CD4-positive, alpha-beta T cell treated with Interferon gamma for 1 hour (primary cell): ENCODE data around the gene DCTN3.
A peak's percentile ranks its signal among the peaks of the same experiment; 100 is the strongest.

ENCODE experiments used
- DNase-seq: peaks from one replicate; pipeline ENCODE4 v3.0.0-alpha.2; 2020

Gene DCTN3

GRCh38 chr9:34615132-34615531 is 5.2 kb downstream of the DCTN3 start:
- DNase-seq = no peak

- DNase-seq = peak; percentile 67
Measured at GRCh38 chr9:34612788-34613390, 7.4 kb downstream of the DCTN3 start.

GRCh38 chr9:34611811-34612787 is 8.2 kb downstream of the DCTN3 start, which contains the start of gene RPP25L:
TSS of gene RPP25L (minus strand) at chr9:34612097. CDS start at chr9:34611296, 801 bp downstream.
- DNase-seq = peak; percentile 83

- DNase-seq = no peak
Measured at GRCh38 chr9:34611251-34611810, 9.0 kb downstream of the DCTN3 start.

- no peak for DNase-seq
Measured at GRCh38 chr9:34610434-34611206, 9.7 kb downstream of the DCTN3 start.

- DNase-seq = no peak
Measured at GRCh38 chr9:34607331-34607730, 13.0 kb downstream of the DCTN3 start.

- no peak for DNase-seq
Measured at GRCh38 chr9:34606905-34607304, 13.4 kb downstream of the DCTN3 start.

- no peak for DNase-seq
Measured at GRCh38 chr9:34606190-34606589, 14.1 kb downstream of the DCTN3 start.

- DNase-seq = peak; percentile 71
Measured at GRCh38 chr9:34603610-34604231, 16.6 kb downstream of the DCTN3 start.

- DNase-seq = no peak
Measured at GRCh38 chr9:34601937-34602573, 18.2 kb downstream of the DCTN3 start.

- DNase-seq = no peak
Measured at GRCh38 chr9:34600908-34601307, 19.4 kb downstream of the DCTN3 start.

GRCh38 chr9:34599546-34599945 is 20.7 kb downstream of the DCTN3 start:
- DNase-seq = no peak

GRCh38 chr9:34594177-34594576 is 26.1 kb downstream of the DCTN3 start:
- no peak for DNase-seq

- no peak for DNase-seq
Measured at GRCh38 chr9:34592895-34593601, 27.2 kb downstream of the DCTN3 start.

- no peak for DNase-seq
Measured at GRCh38 chr9:34591917-34592866, 28.1 kb downstream of the DCTN3 start.

GRCh38 chr9:34591248-34591916 is 28.9 kb downstream of the DCTN3 start:
- peak; percentile 67 for DNase-seq

GRCh38 chr9:34590381-34591247 is 29.7 kb downstream of the DCTN3 start:
- no peak for DNase-seq

GRCh38 chr9:34589636-34590380 is 30.5 kb downstream of the DCTN3 start, which contains the start of gene CNTFR:
TSS of gene CNTFR (minus strand) at chr9:34589724. CDS start at chr9:34568981, 20,743 bp downstream.
- DNase-seq = no peak
